OCI-LY1 (cell line): ENCODE measurements around the gene TMEM59.

Experiments
- H2AFZ ChIP-seq: fragments of 200-600 bp; sonication (generic), shearing (Covaris generic); 2 replicates; pipeline ENCODE4 v1.6.0; 2014; ENCODE audit warnings: antibody characterized with exemption, mild to moderate bottlenecking, low read length
- H3F3A ChIP-seq: fragments of 200-600 bp; sonication (generic), shearing (Covaris generic); 2 replicates; pipeline ENCODE4 v1.6.0; 2014; ENCODE audit warnings: mild to moderate bottlenecking, antibody characterized with exemption, low read length, moderate library complexity; ENCODE audit not compliant: insufficient read depth
- H3K27ac ChIP-seq: fragments of 200-600 bp; sonication (generic); 2 replicates; pipeline ENCODE4 v1.5.1; 2014; ENCODE audit warnings: low read length, mixed run types, mild to moderate bottlenecking, low read depth; ENCODE audit not compliant: poor library complexity, severe bottlenecking
- H3K27me3 ChIP-seq: fragments of 200-600 bp; sonication (generic); 2 replicates; pipeline ENCODE4 v1.6.0; 2014; ENCODE audit warnings: antibody characterized with exemption, mild to moderate bottlenecking, low read length, moderate library complexity; ENCODE audit not compliant: insufficient read depth
- H3K36me3 ChIP-seq: fragments of 200-600 bp; sonication (generic); 2 replicates; pipeline ENCODE4 v1.6.1; 2014; ENCODE audit warnings: mild to moderate bottlenecking, antibody characterized with exemption, low read length, moderate library complexity, mixed read lengths; ENCODE audit not compliant: insufficient read depth
- H3K4me1 ChIP-seq: fragments of 200-600 bp; sonication (generic); 2 replicates; pipeline ENCODE4 v1.5.1; 2014; ENCODE audit warnings: mild to moderate bottlenecking, low read length, moderate library complexity; ENCODE audit not compliant: insufficient read depth, severe bottlenecking
- H3K4me2 ChIP-seq: fragments of 200-600 bp; sonication (generic), shearing (Covaris generic); 2 replicates; pipeline ENCODE4 v1.6.1; 2014; ENCODE audit warnings: low read length
- H3K4me3 ChIP-seq: fragments of 200-600 bp; sonication (generic); 2 replicates; pipeline ENCODE4 v1.5.1; 2014; ENCODE audit warnings: low read length, low read depth, mild to moderate bottlenecking, mixed read lengths; ENCODE audit not compliant: poor library complexity, severe bottlenecking
- H3K79me2 ChIP-seq: fragments of 200-600 bp; shearing (Covaris generic); 2 replicates; pipeline ENCODE4 v1.6.1; 2016; ENCODE audit warnings: mixed run types, low read length, mixed read lengths; ENCODE audit not compliant: insufficient read depth
- H3K9ac ChIP-seq: fragments of 200-600 bp; sonication (generic), shearing (Covaris generic); 2 replicates; pipeline ENCODE4 v1.6.1; 2014; ENCODE audit warnings: mild to moderate bottlenecking, low read length, mixed read lengths
- H3K9me2 ChIP-seq: fragments of 200-600 bp; sonication (generic), shearing (Covaris generic); 2 replicates; pipeline ENCODE4 v1.6.1; 2014; ENCODE audit warnings: low read depth, mild to moderate bottlenecking, low read length, mixed read lengths
- H3K9me3 ChIP-seq: fragments of 200-600 bp; shearing (Covaris generic); 2 replicates; pipeline ENCODE4 v1.6.1; 2014; ENCODE audit warnings: low read length, mixed read lengths
- H4K20me1 ChIP-seq: fragments of 200-600 bp; sonication (generic), shearing (Covaris generic); 2 replicates; pipeline ENCODE4 v1.6.0; 2016; ENCODE audit warnings: mild to moderate bottlenecking, low read length; ENCODE audit not compliant: insufficient read depth
- EZH2 ChIP-seq: fragments of 200-600 bp; sonication (generic), shearing (Covaris generic); IDR thresholded peaks from 2 replicates; pipeline ENCODE4 v1.8.0; 2017; ENCODE audit warnings: borderline replicate concordance, mixed run types, mild to moderate bottlenecking, antibody characterized with exemption, low read length, moderate library complexity, mixed read lengths
- TF ChIP-seq, protein P1 (sequence below): fragments of 200-600 bp; sonication (generic), shearing (Covaris generic); IDR thresholded peaks from 2 replicates; pipeline ENCODE4 v1.5.1; 2017; ENCODE audit warnings: mild to moderate bottlenecking, antibody characterized with exemption, low read length, moderate library complexity, mixed read lengths

TMEM59 gene

DNA sequence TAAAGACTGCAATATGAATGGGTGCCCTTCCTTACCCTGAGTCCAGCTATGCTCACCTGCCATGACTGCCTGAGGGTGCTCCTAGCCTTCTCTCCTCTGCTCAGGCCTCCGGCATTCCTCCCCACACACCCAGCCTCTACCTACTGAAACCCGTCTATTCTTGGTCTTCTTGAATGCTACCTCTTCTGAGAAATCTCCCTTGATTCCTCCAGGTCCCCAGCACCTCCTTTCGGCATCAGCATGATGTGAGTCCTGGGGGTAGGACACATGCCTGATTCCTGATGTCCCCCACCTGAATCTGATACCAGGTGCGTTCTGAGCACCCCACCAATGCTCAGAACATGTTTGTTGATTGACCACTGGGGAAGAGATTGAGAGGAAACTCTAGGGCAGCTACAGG, 43.6 kb downstream of the TMEM59 start:
- no peak overlapping the region for H3K4me2 ChIP-seq
- H3K4me3 ChIP-seq = no peak overlapping the region
- H3K79me2 ChIP-seq = no peaks in the 10 kb centered on the region
- no peak overlapping the region for H3K9ac ChIP-seq
- no peaks in the 10 kb centered on the region for H3K4me1 ChIP-seq
- no peaks in the 10 kb centered on the region for H3K36me3 ChIP-seq
- no peaks in the 10 kb centered on the region for H3F3A ChIP-seq
- no peaks in the 10 kb centered on the region for H3K9me3 ChIP-seq
- H4K20me1 ChIP-seq = no peaks in the 10 kb centered on the region
- H2AFZ ChIP-seq = no peak overlapping the region
- H3K27me3 ChIP-seq = peaks cover 6% of the 10 kb centered on the region; the same call in 1 of the 2 replicates
- TF ChIP-seq, protein P1, sequence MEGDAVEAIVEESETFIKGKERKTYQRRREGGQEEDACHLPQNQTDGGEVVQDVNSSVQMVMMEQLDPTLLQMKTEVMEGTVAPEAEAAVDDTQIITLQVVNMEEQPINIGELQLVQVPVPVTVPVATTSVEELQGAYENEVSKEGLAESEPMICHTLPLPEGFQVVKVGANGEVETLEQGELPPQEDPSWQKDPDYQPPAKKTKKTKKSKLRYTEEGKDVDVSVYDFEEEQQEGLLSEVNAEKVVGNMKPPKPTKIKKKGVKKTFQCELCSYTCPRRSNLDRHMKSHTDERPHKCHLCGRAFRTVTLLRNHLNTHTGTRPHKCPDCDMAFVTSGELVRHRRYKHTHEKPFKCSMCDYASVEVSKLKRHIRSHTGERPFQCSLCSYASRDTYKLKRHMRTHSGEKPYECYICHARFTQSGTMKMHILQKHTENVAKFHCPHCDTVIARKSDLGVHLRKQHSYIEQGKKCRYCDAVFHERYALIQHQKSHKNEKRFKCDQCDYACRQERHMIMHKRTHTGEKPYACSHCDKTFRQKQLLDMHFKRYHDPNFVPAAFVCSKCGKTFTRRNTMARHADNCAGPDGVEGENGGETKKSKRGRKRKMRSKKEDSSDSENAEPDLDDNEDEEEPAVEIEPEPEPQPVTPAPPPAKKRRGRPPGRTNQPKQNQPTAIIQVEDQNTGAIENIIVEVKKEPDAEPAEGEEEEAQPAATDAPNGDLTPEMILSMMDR = no peak
- TF ChIP-seq EZH2 = no peak
- H3K27ac ChIP-seq = no peak overlapping the region
- no peaks in the 10 kb centered on the region for H3K9me2 ChIP-seq

- no peaks in the 10 kb centered on the region for H3F3A ChIP-seq
- no peaks in the 10 kb centered on the region for H3K9me2 ChIP-seq
- no peak overlapping the region for H3K9ac ChIP-seq
- H3K36me3 ChIP-seq = no peaks in the 10 kb centered on the region
- no peaks in the 10 kb centered on the region for H3K9me3 ChIP-seq
- TF ChIP-seq, protein P1 = no peak
- TF ChIP-seq EZH2 = no peak
- H3K4me2 ChIP-seq = no peak overlapping the region
- H4K20me1 ChIP-seq = no peaks in the 10 kb centered on the region
- H2AFZ ChIP-seq = no peak overlapping the region
- H3K27ac ChIP-seq = no peak overlapping the region
- H3K4me1 ChIP-seq = no peaks in the 10 kb centered on the region
- H3K27me3 ChIP-seq = peaks cover 6% of the 10 kb centered on the region; the same call in 1 of the 2 replicates
- no peaks in the 10 kb centered on the region for H3K79me2 ChIP-seq
- no peak overlapping the region for H3K4me3 ChIP-seq
These were observed 44.1 kb downstream of the TMEM59 start for GRCh38 chr1:54008876-54009275.

GRCh38 chr1:54007613-54008012, 45.4 kb downstream of the TMEM59 start:
- H4K20me1 ChIP-seq = no peaks in the 10 kb centered on the region
- no peaks in the 10 kb centered on the region for H3K79me2 ChIP-seq
- no peaks in the 10 kb centered on the region for H3K4me1 ChIP-seq
- no peaks in the 10 kb centered on the region for H3K9me3 ChIP-seq
- no peak overlapping the region for H3K4me2 ChIP-seq
- H3K9me2 ChIP-seq = no peaks in the 10 kb centered on the region
- H3F3A ChIP-seq = no peaks in the 10 kb centered on the region
- no peaks in the 10 kb centered on the region for H3K36me3 ChIP-seq
- TF ChIP-seq EZH2 = no peak
- TF ChIP-seq, protein P1 = no peak
- no peak overlapping the region for H3K27ac ChIP-seq
- no peak overlapping the region for H3K4me3 ChIP-seq
- H3K9ac ChIP-seq = no peak overlapping the region
- H2AFZ ChIP-seq = no peak overlapping the region
- peaks cover 12% of the 10 kb centered on the region; the same call in 1 of the 2 replicates for H3K27me3 ChIP-seq
